Fibroblast of lung (primary cell): ENCODE measurements around the gene TKT. TPM values are rescaled to one million over a fixed set of nuclear protein-coding genes. Genes with fewer than 3 reads are reported as not detected.

ENCODE experiments used
- DNase-seq, 2 donors: peaks; one replicate each; pipeline versions ENCODE4 v3.0.0 to v3.0.0-alpha.2; 2010; ENCODE audit warnings: low read depth in 2 of 2
- H2AFZ ChIP-seq: 2 replicates; pipeline ENCODE4 v1.5.1; 2012; ENCODE audit warnings: low read length, control low read depth, inconsistent platforms
- H3K27ac ChIP-seq: 2 replicates; pipeline ENCODE4 v1.5.1; 2011; ENCODE audit warnings: low read length, control low read depth; ENCODE audit not compliant: insufficient read depth
- H3K27me3 ChIP-seq: 2 replicates; pipeline ENCODE4 v1.5.1; 2011; ENCODE audit warnings: mild to moderate bottlenecking, low read length; ENCODE audit not compliant: control insufficient read depth, insufficient read depth
- H3K36me3 ChIP-seq: 2 replicates; pipeline ENCODE4 v1.5.1; 2011; ENCODE audit warnings: low read length; ENCODE audit not compliant: control insufficient read depth, insufficient read depth
- H3K4me1 ChIP-seq: 2 replicates; pipeline ENCODE4 v1.5.1; 2011; ENCODE audit warnings: low read length; ENCODE audit not compliant: control insufficient read depth, insufficient read depth; ENCODE audit errors: extremely low read depth
- H3K4me2 ChIP-seq: 2 replicates; pipeline ENCODE4 v1.5.1; 2011; ENCODE audit warnings: low read length, control low read depth; ENCODE audit not compliant: insufficient read depth; ENCODE audit errors: extremely low read depth
- H3K4me3 ChIP-seq, 4 experiments: fragments of 200-600 bp in 1 of 4; sonication (generic) in 1 of 4; replicated peaks in 1 of 4; 2 replicates each; pipeline ENCODE4 v1.5.1; 2011 to 2016; ENCODE audit warnings: low read length in 4 of 4, low read depth in 3 of 4, mild to moderate bottlenecking in 3 of 4, control low read depth in 2 of 4, inconsistent platforms in 1 of 4, mixed read lengths in 1 of 4; ENCODE audit not compliant: insufficient read depth in 1 of 4; ENCODE audit errors: control extremely low read depth in 1 of 4
- H3K79me2 ChIP-seq: 2 replicates; pipeline ENCODE4 v1.5.1; 2012; ENCODE audit warnings: mild to moderate bottlenecking, low read length, inconsistent platforms; ENCODE audit not compliant: control insufficient read depth, insufficient read depth
- H3K9ac ChIP-seq: 2 replicates; pipeline ENCODE4 v1.5.1; 2011; ENCODE audit warnings: mild to moderate bottlenecking, low read length, control low read depth; ENCODE audit not compliant: insufficient read depth
- H3K9me3 ChIP-seq: 2 replicates; pipeline ENCODE4 v1.5.1; 2012; ENCODE audit warnings: low read depth, low read length; ENCODE audit not compliant: control insufficient read depth, insufficient read depth
- H4K20me1 ChIP-seq: 2 replicates; pipeline ENCODE4 v1.5.1; 2011; ENCODE audit warnings: low read length; ENCODE audit not compliant: control insufficient read depth, insufficient read depth; ENCODE audit errors: extremely low read depth
- CTCF ChIP-seq, 2 donors: IDR thresholded peaks in 1 of 2; conservative IDR thresholded peaks in 1 of 2; 1 replicate in 1 of 2; 2 replicates in 1 of 2; pipeline ENCODE4 v1.5.1; 2011 to 2012; ENCODE audit warnings: low read length in 2 of 2, control low read depth in 1 of 2, inconsistent platforms in 1 of 2, low read depth in 1 of 2, mild to moderate bottlenecking in 1 of 2
- EZH2 ChIP-seq: IDR thresholded peaks from 2 replicates; pipeline ENCODE4 v1.5.1; 2012; ENCODE audit warnings: low read length, control low read depth, mild to moderate bottlenecking; ENCODE audit errors: missing control alignments
- polyA plus RNA-seq, 2 donors: library from polyadenylated mRNA; depleted of rRNA in 1 of 2; stranded (reverse) in 1 of 2; unstranded in 1 of 2; fragments of >200 nt; gene quantifications; 2 replicates each; pipeline ENCODE4 v1.2.1, GENCODE V29; 2011 to 2012; ENCODE audit warnings: missing spikeins in 1 of 2
- total RNA-seq: library from RNA; depleted of rRNA; stranded (reverse); fragments of >200 nt; gene quantifications from 2 replicates; pipeline ENCODE4 v1.2.1, GENCODE V29; 2014

The TKT gene
- total and polyA plus RNA-seq, 2 donors (not counting 1 experiment from before 2014, with no cell fraction given) = 163 to 810 TPM

GRCh38 chr3:53258600-53259426 is 3.0 kb upstream of the TKT start:
- Histone ChIP-seq H3K4me3 (no peak overlapping the region), H3K79me2 (peaks cover 20% of the 10 kb centered on the region), H3K4me1 (peaks cover 6% of the 10 kb centered on the region), H2AFZ (no peak overlapping the region), H4K20me1 (peaks cover 6% of the 10 kb centered on the region), H3K9ac (no peak overlapping the region), H3K9me3 (no peaks in the 10 kb centered on the region), H3K27ac (no peak overlapping the region), H3K27me3 (no peaks in the 10 kb centered on the region), H3K4me2 (no peak overlapping the region), H3K36me3 (no peaks in the 10 kb centered on the region)
- DNase-seq = no peak
- TF ChIP-seq EZH2 = no peak
- TF ChIP-seq CTCF (conservative IDR thresholded peaks at IDR 0.05 in 1 of 2, IDR thresholded peaks at IDR 0.05 in 1 of 2; ENCODE audit: low read depth in 1 of 2, low read length in 2 of 2) = no peak

- no peak for DNase-seq
- H3K36me3 ChIP-seq = no peaks in the 10 kb centered on the region
- peaks cover 33% of the 10 kb centered on the region for H3K79me2 ChIP-seq
- no peaks in the 10 kb centered on the region for H3K27me3 ChIP-seq
- H4K20me1 ChIP-seq = peaks cover 6% of the 10 kb centered on the region
- H3K9ac ChIP-seq = no peak overlapping the region
- no peak for TF ChIP-seq EZH2
- TF ChIP-seq CTCF (conservative IDR thresholded peaks at IDR 0.05 in 1 of 2, IDR thresholded peaks at IDR 0.05 in 1 of 2; ENCODE audit: low read depth in 1 of 2, low read length in 2 of 2) = no peak
- no peak overlapping the region for H3K4me2 ChIP-seq
- peaks cover 8% of the 10 kb centered on the region for H3K4me1 ChIP-seq
- no peak overlapping the region for H2AFZ ChIP-seq
- H3K4me3 ChIP-seq = no peak overlapping the region
- H3K27ac ChIP-seq = no peak overlapping the region
- H3K9me3 ChIP-seq = no peaks in the 10 kb centered on the region
These were observed 1.6 kb upstream of the TKT start for GRCh38 chr3:53257465-53257864.

DNA sequence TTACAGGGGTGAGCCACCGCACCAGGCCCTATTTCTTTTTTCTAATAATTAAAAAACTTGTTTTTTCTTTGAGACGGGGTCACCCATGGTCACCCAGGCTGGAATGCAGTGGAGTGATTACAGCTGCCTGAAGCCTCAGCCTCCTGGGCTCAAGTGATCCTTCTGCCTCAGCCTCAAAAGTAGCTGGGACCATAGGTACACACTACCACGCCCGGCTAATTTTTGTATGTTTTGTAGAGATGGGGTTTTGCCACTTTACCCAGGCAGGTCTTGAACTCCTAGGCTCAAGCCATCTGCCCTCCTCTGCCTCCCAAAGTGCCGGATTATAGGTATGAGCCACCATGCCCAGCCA is 858 bp upstream of the TKT start:
- H3K4me3 ChIP-seq = no peak overlapping the region
- no peak overlapping the region for H3K9ac ChIP-seq
- H3K27ac ChIP-seq = no peak overlapping the region
- TF ChIP-seq CTCF (conservative IDR thresholded peaks at IDR 0.05 in 1 of 2, IDR thresholded peaks at IDR 0.05 in 1 of 2; ENCODE audit: low read depth in 1 of 2, low read length in 2 of 2) = no peak
- no peak for TF ChIP-seq EZH2
- no peak overlapping the region for H3K4me2 ChIP-seq
- no peaks in the 10 kb centered on the region for H3K27me3 ChIP-seq
- peaks cover 6% of the 10 kb centered on the region for H4K20me1 ChIP-seq
- DNase-seq = no peak
- no peaks in the 10 kb centered on the region for H3K9me3 ChIP-seq
- peaks cover 41% of the 10 kb centered on the region for H3K79me2 ChIP-seq
- no peaks in the 10 kb centered on the region for H3K36me3 ChIP-seq
- H3K4me1 ChIP-seq = peaks cover 10% of the 10 kb centered on the region
- no peak overlapping the region for H2AFZ ChIP-seq
